Stomach (tissue), 9 donors: ENCODE data around the gene TSEN54. TPM values are rescaled to one million over a fixed set of nuclear protein-coding genes. Genes with fewer than 3 reads are reported as not detected.

ENCODE experiments used
- DNase-seq, 2 donors: peaks; one replicate each; pipeline versions ENCODE4 v3.0.0 to v3.0.0-alpha.2; 2013 to 2019
- H3K27ac ChIP-seq, 5 donors: fragments of 200-600 bp in 4 of 5; sonication (generic) in 4 of 5; one replicate each; pipeline ENCODE4 v1.5.1; 2013 to 2019; ENCODE audit warnings: mild to moderate bottlenecking in 1 of 5, moderate library complexity in 1 of 5
- H3K27me3 ChIP-seq, 3 donors: fragments of 200-600 bp; sonication (generic); one replicate each; pipeline ENCODE4 v1.5.1; 2017 to 2019; ENCODE audit warnings: mixed run types in 1 of 3
- H3K36me3 ChIP-seq, 4 donors: fragments of 200-600 bp; sonication (generic); 1 replicate in 3 of 4; 2 replicates in 1 of 4; pipeline ENCODE4 v1.5.1; 2016 to 2019
- H3K4me1 ChIP-seq, 4 donors: fragments of 200-600 bp; sonication (generic); one replicate each; pipeline ENCODE4 v1.5.1; 2016 to 2019
- H3K4me3 ChIP-seq, 4 donors: fragments of 200-600 bp; sonication (generic) in 3 of 4; one replicate each; pipeline ENCODE4 v1.5.1; 2016 to 2019; ENCODE audit warnings: mild to moderate bottlenecking in 1 of 4
- H3K9me3 ChIP-seq, 4 donors: fragments of 200-600 bp; sonication (generic); one replicate each; pipeline ENCODE4 v1.5.1; 2016 to 2019
- EP300 ChIP-seq: sonication (generic); formaldehyde crosslinking; IDR thresholded peaks from one replicate; pipeline ENCODE4 v1.6.1; 2017; ENCODE audit warnings: antibody characterized with exemption
- POLR2A ChIP-seq, 4 donors: fragments of 450-650 bp; IDR thresholded peaks; one replicate each; pipeline ENCODE4 v1.6.1; 2016; ENCODE audit warnings: antibody characterized with exemption in 4 of 4, control low read depth in 2 of 4, mild to moderate bottlenecking in 1 of 4, moderate library complexity in 1 of 4
- POLR2AphosphoS5 ChIP-seq, 3 donors: sonication (generic); formaldehyde crosslinking; IDR thresholded peaks; one replicate each; pipeline ENCODE4 v1.6.1; 2016; ENCODE audit warnings: antibody characterized with exemption in 3 of 3
- WGBS, 5 donors: extraction: QIAGEN DNeasy Blood & Tissue Kit in 3 of 5; methylation state at CpG; one replicate each; pipeline versions ENCODE4 v1.1.5 to v1.1.7; 2013 to 2018; 5-methylcytosine and 5-hydroxymethylcytosine counted together
- intact Hi-C: fragments of 100-400 bp; cut with DNase I; formaldehyde crosslinking; loops from one replicate; pipeline ENCODE4 v1.15.1; 2023; ENCODE audit warnings: low total_unique reads
- polyA plus RNA-seq, 3 donors: library from polyadenylated mRNA; stranded (reverse); fragments of 200-250 nt; gene quantifications; one replicate each; pipeline ENCODE4 v1.2.3, GENCODE V29; 2013
- total RNA-seq, 5 donors: library from RNA; depleted of rRNA; stranded (reverse); fragments of >200 nt; gene quantifications; one replicate each; pipeline versions ENCODE4 v1.1.0 to v1.2.3, GENCODE V29; 2014 to 2016
- TF ChIP-seq, protein P1 (sequence below), 7 experiments: fragments of 450-650 bp in 4 of 7; fragments of 200-600 bp in 3 of 7; sonication (generic) in 3 of 7; IDR thresholded peaks; one replicate each; pipeline ENCODE4 v1.5.1; 2016 to 2019; ENCODE audit warnings: antibody characterized with exemption in 7 of 7, control low read depth in 2 of 7, mild to moderate bottlenecking in 1 of 7
- donor health status: healthy with polysubstance abuse.
- donor health status: Bipolar disorder and iron deficiency.
- donor health status: healthy.

TSEN54 gene
- total and polyA plus RNA-seq, 8 donors = 13.2 to 219 (median 42.1) TPM

- TF ChIP-seq, protein P1, sequence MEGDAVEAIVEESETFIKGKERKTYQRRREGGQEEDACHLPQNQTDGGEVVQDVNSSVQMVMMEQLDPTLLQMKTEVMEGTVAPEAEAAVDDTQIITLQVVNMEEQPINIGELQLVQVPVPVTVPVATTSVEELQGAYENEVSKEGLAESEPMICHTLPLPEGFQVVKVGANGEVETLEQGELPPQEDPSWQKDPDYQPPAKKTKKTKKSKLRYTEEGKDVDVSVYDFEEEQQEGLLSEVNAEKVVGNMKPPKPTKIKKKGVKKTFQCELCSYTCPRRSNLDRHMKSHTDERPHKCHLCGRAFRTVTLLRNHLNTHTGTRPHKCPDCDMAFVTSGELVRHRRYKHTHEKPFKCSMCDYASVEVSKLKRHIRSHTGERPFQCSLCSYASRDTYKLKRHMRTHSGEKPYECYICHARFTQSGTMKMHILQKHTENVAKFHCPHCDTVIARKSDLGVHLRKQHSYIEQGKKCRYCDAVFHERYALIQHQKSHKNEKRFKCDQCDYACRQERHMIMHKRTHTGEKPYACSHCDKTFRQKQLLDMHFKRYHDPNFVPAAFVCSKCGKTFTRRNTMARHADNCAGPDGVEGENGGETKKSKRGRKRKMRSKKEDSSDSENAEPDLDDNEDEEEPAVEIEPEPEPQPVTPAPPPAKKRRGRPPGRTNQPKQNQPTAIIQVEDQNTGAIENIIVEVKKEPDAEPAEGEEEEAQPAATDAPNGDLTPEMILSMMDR (IDR thresholded peaks at IDR 0.05) = no peak
- intact Hi-C loops = no loop called here
- WGBS, 5 donors = 73 to 82% (median 78%) methylated on average over 12 to 14 of the region's 14 CpGs
- no peak overlapping the region for H3K4me3 ChIP-seq
- DNase-seq = peak in 1 of 2 donors; percentile 63
- no peaks in the 10 kb centered on the region for H3K27me3 ChIP-seq
- no peaks in the 10 kb centered on the region for H3K9me3 ChIP-seq
- H3K36me3 ChIP-seq = peaks cover 0 to under 1% (median 0%) of the 10 kb centered on the region in 4 donors
- H3K27ac ChIP-seq = peak overlapping the region in 4 of 5 donors; percentile 17 to 62 (median 48)
- H3K4me1 ChIP-seq = peaks cover 35 to 68% (median 57%) of the 10 kb centered on the region in 4 donors
Observed at GRCh38 chr17:75552425-75553294, 36.3 kb downstream of the TSEN54 start.

DNA sequence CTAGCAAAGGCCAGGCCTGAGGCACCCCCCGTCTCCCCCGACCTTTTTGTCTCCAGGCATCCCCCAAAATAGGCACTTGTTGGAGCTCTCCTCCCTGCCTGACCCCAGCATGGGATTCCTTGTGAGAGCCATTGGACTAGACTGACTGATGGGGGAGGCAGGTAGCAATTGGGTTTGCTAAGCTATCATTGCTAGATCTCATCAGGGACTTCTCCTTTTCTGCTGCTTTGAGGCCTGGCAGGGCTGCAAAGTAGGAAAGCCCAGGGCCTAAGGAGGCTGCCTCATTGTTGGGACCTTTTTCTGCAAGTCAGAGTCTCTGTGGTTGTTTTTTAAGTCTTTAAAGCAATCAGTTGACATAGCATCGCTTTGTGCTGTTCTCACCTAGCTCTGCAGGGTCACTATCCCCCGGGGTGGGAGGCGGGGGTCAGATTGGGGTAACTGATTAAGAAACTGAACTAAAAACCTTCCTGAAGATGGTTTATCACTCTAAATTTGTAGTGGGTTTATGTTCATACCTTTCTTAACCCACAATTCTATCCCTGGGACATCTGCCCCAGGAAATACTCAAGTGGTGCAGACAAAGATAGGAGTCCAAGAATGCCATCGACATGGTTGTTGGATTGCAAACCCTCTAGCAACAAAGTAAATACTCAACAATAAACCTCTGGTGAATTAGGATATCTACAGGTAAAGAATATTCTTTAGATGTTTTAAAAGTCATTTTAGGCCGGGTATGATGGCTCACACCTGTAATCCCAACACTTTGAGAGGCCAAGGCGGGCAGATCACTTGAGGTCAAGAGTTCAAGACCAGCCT, 37.2 kb downstream of the TSEN54 start:
- intact Hi-C loops = no loop called here
- Histone ChIP-seq H3K27ac (peak overlapping the region in 4 of 5 donors; percentile 17 to 62 (median 48)), H3K36me3 (peaks cover 0 to 9% (median 0%) of the 10 kb centered on the region in 4 donors), H3K4me1 (peaks cover 40 to 68% (median 57%) of the 10 kb centered on the region in 4 donors), H3K27me3 (no peaks in the 10 kb centered on the region), H3K9me3 (no peaks in the 10 kb centered on the region), H3K4me3 (no peak overlapping the region)
- TF ChIP-seq, protein P1 (IDR thresholded peaks at IDR 0.05) = no peak
- 71 to 80% (median 76%) methylated on average over 8 of the region's 8 CpGs for WGBS, 5 donors
- DNase-seq = no peak

- Histone ChIP-seq H3K27ac (peak overlapping the region; percentile 62 to 85 (median 79)), H3K9me3 (no peaks in the 10 kb centered on the region), H3K4me1 (peaks cover 32 to 62% (median 56%) of the 10 kb centered on the region in 4 donors), H3K36me3 (peaks cover 0 to 25% (median 6%) of the 10 kb centered on the region in 4 donors), H3K27me3 (no peaks in the 10 kb centered on the region), H3K4me3 (no peak overlapping the region)
- intact Hi-C loops = no loop called here
- WGBS, 5 donors = 66 to 84% (median 76%) methylated on average over 13 to 21 of the region's 21 CpGs
- DNase-seq = peak; percentile 51 to 58
- TF ChIP-seq EP300 (no peak), POLR2A (IDR thresholded peaks at IDR 0.05) (no peak), POLR2AphosphoS5 (IDR thresholded peaks at IDR 0.05) (no peak)
- TF ChIP-seq, protein P1 (IDR thresholded peaks at IDR 0.05) = no peak
Observed at GRCh38 chr17:75555679-75556153, 39.4 kb downstream of the TSEN54 start.

- no peak overlapping the region for H3K4me3 ChIP-seq
- peak overlapping the region; percentile 67 to 85 (median 79) for H3K27ac ChIP-seq
- TF ChIP-seq EP300 (no peak), POLR2AphosphoS5 (IDR thresholded peaks at IDR 0.05) (peak in 1 of 3 donors; percentile 53)
- intact Hi-C loops = no loop called here
- peaks cover 0 to 34% (median 10%) of the 10 kb centered on the region in 4 donors for H3K36me3 ChIP-seq
- no peaks in the 10 kb centered on the region for H3K27me3 ChIP-seq
- H3K9me3 ChIP-seq = no peaks in the 10 kb centered on the region
- DNase-seq = peak; percentile 95
- H3K4me1 ChIP-seq = peaks cover 32 to 57% (median 54%) of the 10 kb centered on the region in 4 donors
- 20 to 50% (median 23%) methylated on average over 10 to 15 of the region's 15 CpGs for WGBS, 5 donors
Observed at GRCh38 chr17:75557075-75557851, 40.9 kb downstream of the TSEN54 start.
